GM18505 (cell line): ENCODE results near the gene CES5A.
"Not testable (repeated sequence)": the region's sequence is repeated elsewhere in the genome, so short reads cannot be mapped to it uniquely, and the experiment has no call there.

Experiments used
- ATAC-seq: cut with Tn5 transposase; IDR thresholded peaks from one replicate; pipeline ENCODE4 v1.9.1; 2021; ENCODE audit not compliant: unreplicated experiment
- POLR2A ChIP-seq: IDR thresholded peaks from 4 replicates; pipeline ENCODE4 v1.6.1; 2011; ENCODE audit warnings: borderline replicate concordance; ENCODE audit not compliant: insufficient read depth, insufficient read length; ENCODE audit errors: extremely low read depth

The CES5A gene

DNA sequence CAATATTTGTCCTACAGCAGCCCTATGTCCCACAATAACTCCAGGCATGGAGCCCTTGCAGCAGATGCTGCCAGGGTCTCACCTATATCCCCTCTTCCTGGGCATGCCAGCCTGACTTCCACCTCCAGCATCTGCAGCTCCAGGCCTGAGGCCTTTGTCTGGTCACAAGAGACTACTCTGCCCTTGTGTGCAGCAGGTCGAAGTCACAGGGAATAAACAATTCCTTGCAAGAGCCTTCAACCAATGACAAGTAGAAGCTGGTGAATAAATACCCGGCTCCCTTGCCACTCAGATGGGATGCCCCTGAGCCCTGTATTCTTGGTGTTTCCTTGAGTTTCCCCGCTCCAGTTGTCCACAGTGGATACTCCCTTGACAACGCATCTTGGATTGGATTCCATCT lies 65.3 kb downstream of the CES5A start:
- TF ChIP-seq POLR2A = no peak
- no peak for ATAC-seq

DNA sequence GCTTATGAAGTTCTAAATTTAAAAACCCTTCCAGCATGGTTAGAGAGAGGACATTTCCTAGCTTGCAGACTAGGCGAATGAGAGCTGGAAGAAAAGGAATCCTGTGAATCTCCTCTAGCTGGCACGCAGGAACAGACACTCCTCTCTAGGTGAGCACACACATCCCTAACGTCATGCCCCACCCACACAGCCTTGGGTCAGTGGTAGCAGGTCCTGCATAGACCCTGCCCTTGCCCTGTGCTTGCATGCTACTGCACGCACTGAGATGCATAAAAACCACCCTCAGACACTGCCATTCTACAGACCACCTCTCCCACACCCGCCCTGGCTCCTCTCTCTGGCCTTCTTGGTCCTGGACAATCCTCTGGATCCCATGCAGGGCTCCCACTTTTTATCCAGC lies 65.8 kb downstream of the CES5A start:
- ATAC-seq = no peak

GRCh38 chr16:55808286-55808685 lies 66.9 kb downstream of the CES5A start:
- ATAC-seq = not testable (repeated sequence)

More for the DNA sequence above, 65.8 kb downstream of the CES5A start:
- no peak for TF ChIP-seq POLR2A

GRCh38 chr16:55805104-55805503 lies 70.1 kb downstream of the CES5A start:
- not testable (repeated sequence) for ATAC-seq

DNA sequence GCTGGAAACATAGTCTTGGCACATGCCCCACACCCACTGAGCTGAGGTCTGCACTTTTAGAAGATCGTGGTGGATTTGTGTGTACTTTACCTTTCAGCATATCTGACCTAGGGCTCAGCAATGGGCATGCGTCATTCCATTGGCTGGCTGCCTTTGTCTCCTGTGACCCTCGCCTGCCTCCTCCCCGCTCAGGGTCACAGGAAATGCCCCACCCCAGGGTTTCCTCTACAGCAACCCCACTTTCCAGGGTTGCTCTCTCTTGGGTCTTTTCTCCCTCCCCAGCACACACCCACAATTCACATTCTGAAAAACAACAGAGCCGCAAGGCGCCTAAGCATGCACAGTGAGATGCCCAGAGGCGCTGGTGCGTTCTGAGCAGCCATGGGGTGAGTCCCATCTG lies 71.5 kb downstream of the CES5A start:
- not testable (repeated sequence) for ATAC-seq
